WTC11 (cell line): Measurements from ENCODE around the gene MAML3. TPM values are rescaled to one million over a fixed set of nuclear protein-coding genes. Genes with fewer than 3 reads are reported as not detected.

Experiments used
- ETV6 ChIP-seq: sonication (generic); formaldehyde crosslinking; IDR thresholded peaks from 2 replicates; pipeline ENCODE4 v1.8.1; 2022; ENCODE audit warnings: mild to moderate bottlenecking, missing genetic modification reagents
- FOXK1 ChIP-seq: sonication (generic); formaldehyde crosslinking; IDR thresholded peaks from 2 replicates; pipeline ENCODE4 v1.8.0; 2022; ENCODE audit warnings: mild to moderate bottlenecking, moderate library complexity, missing genetic modification reagents
- GRHL2 ChIP-seq: fragments of 250-450 bp; sonication (Bioruptor Pico); IDR thresholded peaks from 2 replicates; pipeline ENCODE4 v1.8.0; 2022; ENCODE audit warnings: mild to moderate bottlenecking, moderate library complexity; ENCODE audit not compliant: insufficient replicate concordance, severe bottlenecking
- PRRX2 ChIP-seq: fragments of 250-450 bp; sonication (Bioruptor Pico); IDR thresholded peaks from 2 replicates; pipeline ENCODE4 v1.8.0; 2021; ENCODE audit warnings: mild to moderate bottlenecking
- RELA ChIP-seq: sonication (generic); formaldehyde crosslinking; IDR thresholded peaks from 2 replicates; pipeline ENCODE4 v1.8.1; 2022; ENCODE audit warnings: missing genetic modification reagents, mild to moderate bottlenecking, borderline replicate concordance
- RORB ChIP-seq: fragments of 250-450 bp; sonication (Bioruptor Pico); IDR thresholded peaks from 2 replicates; pipeline ENCODE4 v1.9.0; 2021; ENCODE audit warnings: mild to moderate bottlenecking
- TEAD4 ChIP-seq: sonication (generic); formaldehyde crosslinking; IDR thresholded peaks from 2 replicates; pipeline ENCODE4 v1.8.0; 2022; ENCODE audit warnings: mild to moderate bottlenecking, missing genetic modification reagents
- ZNF232 ChIP-seq: sonication (generic); formaldehyde crosslinking; IDR thresholded peaks from 2 replicates; pipeline ENCODE4 v1.8.0; 2022; ENCODE audit warnings: mild to moderate bottlenecking, missing genetic modification reagents
- total RNA-seq: library from RNA; stranded (reverse); gene quantifications from 3 replicates; pipeline ENCODE4 v1.2.3, GENCODE V29; 2021
- TF ChIP-seq, protein P1 (sequence below): fragments of 250-450 bp; sonication (Bioruptor Pico); IDR thresholded peaks from 2 replicates; pipeline ENCODE4 v1.9.0; 2021; ENCODE audit warnings: mild to moderate bottlenecking
- TF ChIP-seq, protein P2 (sequence below): sonication (generic); formaldehyde crosslinking; IDR thresholded peaks from 2 replicates; pipeline ENCODE4 v1.8.0; 2023; ENCODE audit warnings: missing genetic modification reagents, mild to moderate bottlenecking, borderline replicate concordance
- TF ChIP-seq, protein P3 (sequence below): fragments of 250-450 bp; sonication (Bioruptor Pico); IDR thresholded peaks from 2 replicates; pipeline ENCODE4 v1.9.0; 2021; ENCODE audit warnings: mild to moderate bottlenecking
- TF ChIP-seq, protein P4 (sequence below): fragments of 250-450 bp; sonication (Bioruptor Pico); IDR thresholded peaks from 2 replicates; pipeline ENCODE4 v1.9.0; 2021; ENCODE audit warnings: moderate library complexity, mild to moderate bottlenecking, inconsistent platforms, borderline replicate concordance
- TF ChIP-seq, protein P5 (sequence below): sonication (generic); formaldehyde crosslinking; IDR thresholded peaks from 2 replicates; pipeline ENCODE4 v1.8.1; 2023; ENCODE audit warnings: mild to moderate bottlenecking, missing genetic modification reagents, moderate library complexity
- TF ChIP-seq, protein P6 (sequence below): fragments of 250-450 bp; sonication (Bioruptor Pico); conservative IDR thresholded peaks from 2 replicates; pipeline ENCODE4 v1.9.0; 2021; ENCODE audit warnings: mild to moderate bottlenecking
- TF ChIP-seq, protein P7 (sequence below): fragments of 200-600 bp; IDR thresholded peaks from 2 replicates; pipeline ENCODE4 v1.8.0; 2022; ENCODE audit warnings: antibody characterized with exemption
- TF ChIP-seq, protein P8 (sequence below): fragments of 250-450 bp; sonication (Bioruptor Pico); IDR thresholded peaks from 2 replicates; pipeline ENCODE4 v2.1.2; 2022; ENCODE audit warnings: mild to moderate bottlenecking, moderate library complexity
- TF ChIP-seq, protein P9 (sequence below): sonication (generic); formaldehyde crosslinking; conservative IDR thresholded peaks from 2 replicates; pipeline ENCODE4 v1.8.1; 2022; ENCODE audit warnings: mild to moderate bottlenecking, missing genetic modification reagents
- TF ChIP-seq, protein P10 (sequence below): sonication (generic); formaldehyde crosslinking; IDR thresholded peaks from 2 replicates; pipeline ENCODE4 v1.8.0; 2022; ENCODE audit warnings: mild to moderate bottlenecking, missing genetic modification reagents
- TF ChIP-seq, protein P11 (sequence below): sonication (generic); formaldehyde crosslinking; IDR thresholded peaks from 2 replicates; pipeline ENCODE4 v1.8.1; 2023; ENCODE audit warnings: mild to moderate bottlenecking, missing genetic modification reagents, borderline replicate concordance

MAML3 gene
- total RNA-seq, 1 experiment from 2014 or later = 7.4 TPM

DNA sequence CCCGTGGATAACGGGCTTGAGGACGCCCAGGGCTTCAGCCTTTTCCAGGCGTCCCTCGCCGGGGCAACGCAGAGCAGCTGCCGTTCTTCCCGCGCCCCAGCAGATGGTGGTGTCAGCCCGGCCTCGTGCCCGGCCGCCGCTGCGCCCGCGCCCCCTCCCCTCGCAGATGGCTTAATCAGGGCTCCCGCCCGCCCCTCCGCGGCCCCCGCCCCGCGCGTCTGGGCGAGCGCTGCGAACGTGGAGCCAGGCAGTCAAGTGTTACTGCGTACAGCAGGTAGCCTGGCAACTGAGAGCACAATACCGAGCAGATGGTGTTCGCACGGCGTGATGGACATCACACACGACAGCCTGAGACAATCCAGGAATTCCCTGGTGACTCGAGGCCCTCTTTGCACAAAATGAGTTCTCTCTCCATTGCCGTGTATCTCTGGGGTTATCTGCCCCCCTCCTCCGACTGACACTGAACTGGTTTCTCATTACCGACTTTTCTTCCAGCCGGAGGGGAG is 419.1 kb downstream of the MAML3 start (continued):
- no peak for TF ChIP-seq RELA
- TF ChIP-seq, protein P1, sequence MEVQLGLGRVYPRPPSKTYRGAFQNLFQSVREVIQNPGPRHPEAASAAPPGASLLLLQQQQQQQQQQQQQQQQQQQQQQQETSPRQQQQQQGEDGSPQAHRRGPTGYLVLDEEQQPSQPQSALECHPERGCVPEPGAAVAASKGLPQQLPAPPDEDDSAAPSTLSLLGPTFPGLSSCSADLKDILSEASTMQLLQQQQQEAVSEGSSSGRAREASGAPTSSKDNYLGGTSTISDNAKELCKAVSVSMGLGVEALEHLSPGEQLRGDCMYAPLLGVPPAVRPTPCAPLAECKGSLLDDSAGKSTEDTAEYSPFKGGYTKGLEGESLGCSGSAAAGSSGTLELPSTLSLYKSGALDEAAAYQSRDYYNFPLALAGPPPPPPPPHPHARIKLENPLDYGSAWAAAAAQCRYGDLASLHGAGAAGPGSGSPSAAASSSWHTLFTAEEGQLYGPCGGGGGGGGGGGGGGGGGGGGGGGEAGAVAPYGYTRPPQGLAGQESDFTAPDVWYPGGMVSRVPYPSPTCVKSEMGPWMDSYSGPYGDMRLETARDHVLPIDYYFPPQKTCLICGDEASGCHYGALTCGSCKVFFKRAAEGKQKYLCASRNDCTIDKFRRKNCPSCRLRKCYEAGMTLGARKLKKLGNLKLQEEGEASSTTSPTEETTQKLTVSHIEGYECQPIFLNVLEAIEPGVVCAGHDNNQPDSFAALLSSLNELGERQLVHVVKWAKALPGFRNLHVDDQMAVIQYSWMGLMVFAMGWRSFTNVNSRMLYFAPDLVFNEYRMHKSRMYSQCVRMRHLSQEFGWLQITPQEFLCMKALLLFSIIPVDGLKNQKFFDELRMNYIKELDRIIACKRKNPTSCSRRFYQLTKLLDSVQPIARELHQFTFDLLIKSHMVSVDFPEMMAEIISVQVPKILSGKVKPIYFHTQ (CRISPR knock-in tag) = no peak
- TF ChIP-seq, protein P2, sequence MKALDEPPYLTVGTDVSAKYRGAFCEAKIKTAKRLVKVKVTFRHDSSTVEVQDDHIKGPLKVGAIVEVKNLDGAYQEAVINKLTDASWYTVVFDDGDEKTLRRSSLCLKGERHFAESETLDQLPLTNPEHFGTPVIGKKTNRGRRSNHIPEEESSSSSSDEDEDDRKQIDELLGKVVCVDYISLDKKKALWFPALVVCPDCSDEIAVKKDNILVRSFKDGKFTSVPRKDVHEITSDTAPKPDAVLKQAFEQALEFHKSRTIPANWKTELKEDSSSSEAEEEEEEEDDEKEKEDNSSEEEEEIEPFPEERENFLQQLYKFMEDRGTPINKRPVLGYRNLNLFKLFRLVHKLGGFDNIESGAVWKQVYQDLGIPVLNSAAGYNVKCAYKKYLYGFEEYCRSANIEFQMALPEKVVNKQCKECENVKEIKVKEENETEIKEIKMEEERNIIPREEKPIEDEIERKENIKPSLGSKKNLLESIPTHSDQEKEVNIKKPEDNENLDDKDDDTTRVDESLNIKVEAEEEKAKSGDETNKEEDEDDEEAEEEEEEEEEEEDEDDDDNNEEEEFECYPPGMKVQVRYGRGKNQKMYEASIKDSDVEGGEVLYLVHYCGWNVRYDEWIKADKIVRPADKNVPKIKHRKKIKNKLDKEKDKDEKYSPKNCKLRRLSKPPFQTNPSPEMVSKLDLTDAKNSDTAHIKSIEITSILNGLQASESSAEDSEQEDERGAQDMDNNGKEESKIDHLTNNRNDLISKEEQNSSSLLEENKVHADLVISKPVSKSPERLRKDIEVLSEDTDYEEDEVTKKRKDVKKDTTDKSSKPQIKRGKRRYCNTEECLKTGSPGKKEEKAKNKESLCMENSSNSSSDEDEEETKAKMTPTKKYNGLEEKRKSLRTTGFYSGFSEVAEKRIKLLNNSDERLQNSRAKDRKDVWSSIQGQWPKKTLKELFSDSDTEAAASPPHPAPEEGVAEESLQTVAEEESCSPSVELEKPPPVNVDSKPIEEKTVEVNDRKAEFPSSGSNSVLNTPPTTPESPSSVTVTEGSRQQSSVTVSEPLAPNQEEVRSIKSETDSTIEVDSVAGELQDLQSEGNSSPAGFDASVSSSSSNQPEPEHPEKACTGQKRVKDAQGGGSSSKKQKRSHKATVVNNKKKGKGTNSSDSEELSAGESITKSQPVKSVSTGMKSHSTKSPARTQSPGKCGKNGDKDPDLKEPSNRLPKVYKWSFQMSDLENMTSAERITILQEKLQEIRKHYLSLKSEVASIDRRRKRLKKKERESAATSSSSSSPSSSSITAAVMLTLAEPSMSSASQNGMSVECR (CRISPR knock-in tag) = no peak
- no peak for TF ChIP-seq RORB
- TF ChIP-seq ETV6 (CRISPR knock-in tag) = peak; percentile 82; the same call in 1 of the 2 replicates
- TF ChIP-seq GRHL2 (CRISPR knock-in tag) = no peak
- TF ChIP-seq TEAD4 = no peak
- TF ChIP-seq, protein P3, sequence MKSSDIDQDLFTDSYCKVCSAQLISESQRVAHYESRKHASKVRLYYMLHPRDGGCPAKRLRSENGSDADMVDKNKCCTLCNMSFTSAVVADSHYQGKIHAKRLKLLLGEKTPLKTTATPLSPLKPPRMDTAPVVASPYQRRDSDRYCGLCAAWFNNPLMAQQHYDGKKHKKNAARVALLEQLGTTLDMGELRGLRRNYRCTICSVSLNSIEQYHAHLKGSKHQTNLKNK (CRISPR knock-in tag) = no peak
- TF ChIP-seq, protein P4, sequence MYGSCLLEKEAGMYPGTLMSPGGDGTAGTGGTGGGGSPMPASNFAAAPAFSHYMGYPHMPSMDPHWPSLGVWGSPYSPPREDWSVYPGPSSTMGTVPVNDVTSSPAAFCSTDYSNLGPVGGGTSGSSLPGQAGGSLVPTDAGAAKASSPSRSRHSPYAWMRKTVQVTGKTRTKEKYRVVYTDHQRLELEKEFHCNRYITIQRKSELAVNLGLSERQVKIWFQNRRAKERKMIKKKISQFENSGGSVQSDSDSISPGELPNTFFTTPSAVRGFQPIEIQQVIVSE (CRISPR knock-in tag) = no peak
- TF ChIP-seq, protein P5, sequence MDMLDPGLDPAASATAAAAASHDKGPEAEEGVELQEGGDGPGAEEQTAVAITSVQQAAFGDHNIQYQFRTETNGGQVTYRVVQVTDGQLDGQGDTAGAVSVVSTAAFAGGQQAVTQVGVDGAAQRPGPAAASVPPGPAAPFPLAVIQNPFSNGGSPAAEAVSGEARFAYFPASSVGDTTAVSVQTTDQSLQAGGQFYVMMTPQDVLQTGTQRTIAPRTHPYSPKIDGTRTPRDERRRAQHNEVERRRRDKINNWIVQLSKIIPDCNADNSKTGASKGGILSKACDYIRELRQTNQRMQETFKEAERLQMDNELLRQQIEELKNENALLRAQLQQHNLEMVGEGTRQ (CRISPR knock-in tag) = no peak; the same call in 1 of the 2 replicates
- TF ChIP-seq, protein P6, sequence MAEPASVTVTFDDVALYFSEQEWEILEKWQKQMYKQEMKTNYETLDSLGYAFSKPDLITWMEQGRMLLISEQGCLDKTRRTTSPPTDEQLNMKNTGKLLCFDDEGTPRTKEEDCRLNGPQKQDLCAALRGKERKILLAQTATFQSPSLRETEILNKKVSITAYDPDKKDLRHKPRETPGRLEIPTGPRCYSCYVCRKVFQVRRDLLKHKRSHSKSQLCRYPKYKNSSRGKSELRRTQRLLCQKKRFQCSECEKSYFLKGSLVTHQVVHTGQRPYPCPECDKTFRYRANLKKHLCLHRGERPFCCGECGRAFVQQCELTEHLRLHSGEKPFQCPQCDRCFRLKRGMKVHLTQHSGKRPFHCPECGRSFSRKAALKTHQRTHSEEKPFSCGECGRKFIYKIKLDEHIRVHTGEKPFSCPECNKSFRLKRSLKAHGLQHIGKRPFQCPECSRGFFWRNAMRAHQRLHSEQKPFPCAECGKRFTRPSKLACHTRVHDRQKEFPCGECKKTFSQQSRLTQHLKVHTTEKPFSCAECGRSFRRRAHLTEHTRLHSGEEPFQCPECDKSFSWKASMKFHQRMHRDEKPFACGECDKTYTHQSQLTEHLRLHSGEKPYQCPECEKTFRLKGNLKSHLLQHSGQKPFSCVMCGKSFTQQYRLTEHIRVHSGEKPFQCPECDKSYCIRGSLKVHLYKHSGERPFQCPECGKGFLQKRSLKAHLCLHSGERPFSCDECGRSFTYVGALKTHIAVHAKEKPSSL (CRISPR knock-in tag) = no peak
- TF ChIP-seq, protein P7, sequence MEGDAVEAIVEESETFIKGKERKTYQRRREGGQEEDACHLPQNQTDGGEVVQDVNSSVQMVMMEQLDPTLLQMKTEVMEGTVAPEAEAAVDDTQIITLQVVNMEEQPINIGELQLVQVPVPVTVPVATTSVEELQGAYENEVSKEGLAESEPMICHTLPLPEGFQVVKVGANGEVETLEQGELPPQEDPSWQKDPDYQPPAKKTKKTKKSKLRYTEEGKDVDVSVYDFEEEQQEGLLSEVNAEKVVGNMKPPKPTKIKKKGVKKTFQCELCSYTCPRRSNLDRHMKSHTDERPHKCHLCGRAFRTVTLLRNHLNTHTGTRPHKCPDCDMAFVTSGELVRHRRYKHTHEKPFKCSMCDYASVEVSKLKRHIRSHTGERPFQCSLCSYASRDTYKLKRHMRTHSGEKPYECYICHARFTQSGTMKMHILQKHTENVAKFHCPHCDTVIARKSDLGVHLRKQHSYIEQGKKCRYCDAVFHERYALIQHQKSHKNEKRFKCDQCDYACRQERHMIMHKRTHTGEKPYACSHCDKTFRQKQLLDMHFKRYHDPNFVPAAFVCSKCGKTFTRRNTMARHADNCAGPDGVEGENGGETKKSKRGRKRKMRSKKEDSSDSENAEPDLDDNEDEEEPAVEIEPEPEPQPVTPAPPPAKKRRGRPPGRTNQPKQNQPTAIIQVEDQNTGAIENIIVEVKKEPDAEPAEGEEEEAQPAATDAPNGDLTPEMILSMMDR = peak; percentile 50
- TF ChIP-seq, protein P8, sequence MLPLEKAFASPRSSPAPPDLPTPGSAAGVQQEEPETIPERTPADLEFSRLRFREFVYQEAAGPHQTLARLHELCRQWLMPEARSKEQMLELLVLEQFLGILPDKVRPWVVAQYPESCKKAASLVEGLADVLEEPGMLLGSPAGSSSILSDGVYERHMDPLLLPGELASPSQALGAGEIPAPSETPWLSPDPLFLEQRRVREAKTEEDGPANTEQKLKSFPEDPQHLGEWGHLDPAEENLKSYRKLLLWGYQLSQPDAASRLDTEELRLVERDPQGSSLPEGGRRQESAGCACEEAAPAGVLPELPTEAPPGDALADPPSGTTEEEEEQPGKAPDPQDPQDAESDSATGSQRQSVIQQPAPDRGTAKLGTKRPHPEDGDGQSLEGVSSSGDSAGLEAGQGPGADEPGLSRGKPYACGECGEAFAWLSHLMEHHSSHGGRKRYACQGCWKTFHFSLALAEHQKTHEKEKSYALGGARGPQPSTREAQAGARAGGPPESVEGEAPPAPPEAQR = no peak
- TF ChIP-seq, protein P9, sequence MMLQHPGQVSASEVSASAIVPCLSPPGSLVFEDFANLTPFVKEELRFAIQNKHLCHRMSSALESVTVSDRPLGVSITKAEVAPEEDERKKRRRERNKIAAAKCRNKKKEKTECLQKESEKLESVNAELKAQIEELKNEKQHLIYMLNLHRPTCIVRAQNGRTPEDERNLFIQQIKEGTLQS (CRISPR knock-in tag) = no peak
- TF ChIP-seq FOXK1 (CRISPR knock-in tag) = peak; percentile 75
- TF ChIP-seq, protein P10, sequence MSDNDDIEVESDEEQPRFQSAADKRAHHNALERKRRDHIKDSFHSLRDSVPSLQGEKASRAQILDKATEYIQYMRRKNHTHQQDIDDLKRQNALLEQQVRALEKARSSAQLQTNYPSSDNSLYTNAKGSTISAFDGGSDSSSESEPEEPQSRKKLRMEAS (CRISPR knock-in tag) = peak; percentile 85
- no peak for TF ChIP-seq PRRX2
- TF ChIP-seq ZNF232 (CRISPR knock-in tag) = peak; percentile 96
- TF ChIP-seq, protein P11, sequence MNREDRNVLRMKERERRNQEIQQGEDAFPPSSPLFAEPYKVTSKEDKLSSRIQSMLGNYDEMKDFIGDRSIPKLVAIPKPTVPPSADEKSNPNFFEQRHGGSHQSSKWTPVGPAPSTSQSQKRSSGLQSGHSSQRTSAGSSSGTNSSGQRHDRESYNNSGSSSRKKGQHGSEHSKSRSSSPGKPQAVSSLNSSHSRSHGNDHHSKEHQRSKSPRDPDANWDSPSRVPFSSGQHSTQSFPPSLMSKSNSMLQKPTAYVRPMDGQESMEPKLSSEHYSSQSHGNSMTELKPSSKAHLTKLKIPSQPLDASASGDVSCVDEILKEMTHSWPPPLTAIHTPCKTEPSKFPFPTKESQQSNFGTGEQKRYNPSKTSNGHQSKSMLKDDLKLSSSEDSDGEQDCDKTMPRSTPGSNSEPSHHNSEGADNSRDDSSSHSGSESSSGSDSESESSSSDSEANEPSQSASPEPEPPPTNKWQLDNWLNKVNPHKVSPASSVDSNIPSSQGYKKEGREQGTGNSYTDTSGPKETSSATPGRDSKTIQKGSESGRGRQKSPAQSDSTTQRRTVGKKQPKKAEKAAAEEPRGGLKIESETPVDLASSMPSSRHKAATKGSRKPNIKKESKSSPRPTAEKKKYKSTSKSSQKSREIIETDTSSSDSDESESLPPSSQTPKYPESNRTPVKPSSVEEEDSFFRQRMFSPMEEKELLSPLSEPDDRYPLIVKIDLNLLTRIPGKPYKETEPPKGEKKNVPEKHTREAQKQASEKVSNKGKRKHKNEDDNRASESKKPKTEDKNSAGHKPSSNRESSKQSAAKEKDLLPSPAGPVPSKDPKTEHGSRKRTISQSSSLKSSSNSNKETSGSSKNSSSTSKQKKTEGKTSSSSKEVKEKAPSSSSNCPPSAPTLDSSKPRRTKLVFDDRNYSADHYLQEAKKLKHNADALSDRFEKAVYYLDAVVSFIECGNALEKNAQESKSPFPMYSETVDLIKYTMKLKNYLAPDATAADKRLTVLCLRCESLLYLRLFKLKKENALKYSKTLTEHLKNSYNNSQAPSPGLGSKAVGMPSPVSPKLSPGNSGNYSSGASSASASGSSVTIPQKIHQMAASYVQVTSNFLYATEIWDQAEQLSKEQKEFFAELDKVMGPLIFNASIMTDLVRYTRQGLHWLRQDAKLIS (CRISPR knock-in tag) = no peak
